WERI-Rb-1 (cell line): Measurements from ENCODE around the gene CCDC178.

Source experiments
- DNase-seq: peaks from one replicate; pipeline ENCODE4 v3.0.0-alpha.2; 2020
- H3K27ac ChIP-seq: fragments of 250-450 bp; sonication (Bioruptor Pico); 2 replicates; pipeline ENCODE4 v1.5.1; 2020; ENCODE audit warnings: mild to moderate bottlenecking, moderate library complexity
- H3K27me3 ChIP-seq: fragments of 250-450 bp; sonication (Bioruptor Pico); 2 replicates; pipeline ENCODE4 v1.5.1; 2021; ENCODE audit warnings: mild to moderate bottlenecking, low read depth, moderate library complexity; ENCODE audit not compliant: insufficient read depth, severe bottlenecking
- H3K36me3 ChIP-seq: fragments of 250-450 bp; sonication (Bioruptor Pico); 2 replicates; pipeline ENCODE4 v1.5.1; 2020; ENCODE audit warnings: mild to moderate bottlenecking, moderate library complexity
- H3K4me3 ChIP-seq: 2 replicates; pipeline ENCODE4 v1.5.1; 2011; ENCODE audit warnings: low read depth, mild to moderate bottlenecking, control low read depth, low read length
- H3K9me3 ChIP-seq: fragments of 250-450 bp; sonication (Bioruptor Pico); 2 replicates; pipeline ENCODE4 v1.5.1; 2021; ENCODE audit warnings: mild to moderate bottlenecking, moderate library complexity; ENCODE audit not compliant: severe bottlenecking
- TF ChIP-seq, protein P1 (sequence below): IDR thresholded peaks from 2 replicates; pipeline ENCODE4 v1.5.1; 2011; ENCODE audit warnings: low read depth, mild to moderate bottlenecking, control low read depth, inconsistent platforms, low read length

Gene CCDC178

DNA sequence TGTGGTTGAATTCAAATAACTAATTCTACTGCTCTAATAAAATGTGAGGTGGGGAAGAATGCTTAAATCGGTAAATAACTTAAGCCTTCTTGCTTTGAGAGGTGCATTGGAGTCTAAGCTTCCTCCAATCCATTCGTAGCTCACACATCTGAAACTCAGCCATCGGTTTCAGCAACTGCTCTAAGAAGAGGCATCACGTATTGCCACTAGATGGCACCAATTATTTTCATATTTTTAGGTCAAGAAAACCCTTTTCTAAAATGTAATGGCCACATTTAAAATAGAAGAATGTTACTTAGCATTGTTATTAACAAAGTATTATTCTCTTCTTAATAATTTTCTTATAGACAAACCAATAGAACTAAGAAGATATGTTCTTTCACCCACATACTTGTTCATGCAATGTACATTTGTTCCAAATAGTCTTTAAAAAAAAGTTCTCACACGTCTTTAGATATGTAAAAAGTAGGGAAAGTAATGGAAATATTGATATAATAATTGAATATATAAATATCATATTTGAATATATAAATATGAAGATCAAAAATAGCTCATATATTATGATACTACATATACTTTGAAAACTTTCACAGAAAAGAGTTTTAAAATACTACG is 229.8 kb downstream of the CCDC178 start:
- H3K4me3 ChIP-seq = no peak overlapping the region
- peak; percentile 9 for DNase-seq

DNA sequence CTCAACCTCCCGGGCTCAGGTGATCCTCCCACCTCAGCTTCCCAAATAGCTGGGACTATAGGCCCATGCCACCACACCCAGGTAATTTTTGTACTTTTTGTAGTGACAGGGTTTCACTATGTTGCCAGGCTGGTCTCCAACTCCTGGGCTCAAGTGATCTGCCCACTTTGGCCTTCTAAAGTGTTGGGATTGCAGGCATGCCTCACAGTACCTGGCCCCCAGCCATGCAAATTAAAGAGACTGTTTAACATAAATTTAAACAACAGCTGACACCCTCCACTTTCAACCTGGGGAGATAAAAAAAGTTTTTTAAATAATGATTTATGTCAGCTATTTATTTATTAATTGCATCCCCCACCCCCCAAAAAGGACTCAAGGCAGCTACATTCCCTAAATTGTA is 234.7 kb downstream of the CCDC178 start:
- Histone ChIP-seq H3K9me3 (no peaks in the 10 kb centered on the region), H3K4me3 (no peak overlapping the region), H3K27me3 (no peaks in the 10 kb centered on the region), H3K36me3 (no peaks in the 10 kb centered on the region), H3K27ac (no peak overlapping the region)
- DNase-seq = no peak
- TF ChIP-seq, protein P1, sequence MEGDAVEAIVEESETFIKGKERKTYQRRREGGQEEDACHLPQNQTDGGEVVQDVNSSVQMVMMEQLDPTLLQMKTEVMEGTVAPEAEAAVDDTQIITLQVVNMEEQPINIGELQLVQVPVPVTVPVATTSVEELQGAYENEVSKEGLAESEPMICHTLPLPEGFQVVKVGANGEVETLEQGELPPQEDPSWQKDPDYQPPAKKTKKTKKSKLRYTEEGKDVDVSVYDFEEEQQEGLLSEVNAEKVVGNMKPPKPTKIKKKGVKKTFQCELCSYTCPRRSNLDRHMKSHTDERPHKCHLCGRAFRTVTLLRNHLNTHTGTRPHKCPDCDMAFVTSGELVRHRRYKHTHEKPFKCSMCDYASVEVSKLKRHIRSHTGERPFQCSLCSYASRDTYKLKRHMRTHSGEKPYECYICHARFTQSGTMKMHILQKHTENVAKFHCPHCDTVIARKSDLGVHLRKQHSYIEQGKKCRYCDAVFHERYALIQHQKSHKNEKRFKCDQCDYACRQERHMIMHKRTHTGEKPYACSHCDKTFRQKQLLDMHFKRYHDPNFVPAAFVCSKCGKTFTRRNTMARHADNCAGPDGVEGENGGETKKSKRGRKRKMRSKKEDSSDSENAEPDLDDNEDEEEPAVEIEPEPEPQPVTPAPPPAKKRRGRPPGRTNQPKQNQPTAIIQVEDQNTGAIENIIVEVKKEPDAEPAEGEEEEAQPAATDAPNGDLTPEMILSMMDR = no peak

More for the DNA sequence above, 229.8 kb downstream of the CCDC178 start:
- Histone ChIP-seq H3K27ac (no peak overlapping the region), H3K36me3 (no peaks in the 10 kb centered on the region), H3K9me3 (no peaks in the 10 kb centered on the region), H3K27me3 (no peaks in the 10 kb centered on the region)
- TF ChIP-seq, protein P1 = peak; percentile 57

DNA sequence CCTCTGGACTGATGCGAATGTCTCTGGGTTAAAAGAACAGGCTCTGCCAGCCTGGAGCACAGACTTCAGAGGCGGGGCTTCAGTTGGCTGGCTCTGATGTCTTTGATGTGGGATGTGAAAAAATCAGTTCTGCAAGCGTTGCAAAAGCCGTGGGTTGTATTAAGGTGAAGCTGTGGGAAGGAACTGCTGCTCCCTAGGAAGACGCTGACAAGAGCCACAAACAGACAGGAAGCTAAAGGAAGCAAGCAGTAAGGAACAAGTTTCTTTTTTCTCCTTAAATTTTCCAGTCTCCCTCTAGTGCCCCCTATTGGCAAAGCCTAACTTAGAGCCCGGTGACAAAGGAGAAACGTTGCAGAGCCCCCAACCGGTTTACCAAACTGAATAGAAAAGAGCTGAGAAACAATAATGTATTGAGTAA is 239.0 kb downstream of the CCDC178 start:
- Histone ChIP-seq H3K9me3 (no peaks in the 10 kb centered on the region), H3K27me3 (no peaks in the 10 kb centered on the region), H3K36me3 (no peaks in the 10 kb centered on the region), H3K27ac (no peak overlapping the region), H3K4me3 (no peak overlapping the region)
- peak; percentile 25 for DNase-seq
- TF ChIP-seq, protein P1 = peak; percentile 60

DNA sequence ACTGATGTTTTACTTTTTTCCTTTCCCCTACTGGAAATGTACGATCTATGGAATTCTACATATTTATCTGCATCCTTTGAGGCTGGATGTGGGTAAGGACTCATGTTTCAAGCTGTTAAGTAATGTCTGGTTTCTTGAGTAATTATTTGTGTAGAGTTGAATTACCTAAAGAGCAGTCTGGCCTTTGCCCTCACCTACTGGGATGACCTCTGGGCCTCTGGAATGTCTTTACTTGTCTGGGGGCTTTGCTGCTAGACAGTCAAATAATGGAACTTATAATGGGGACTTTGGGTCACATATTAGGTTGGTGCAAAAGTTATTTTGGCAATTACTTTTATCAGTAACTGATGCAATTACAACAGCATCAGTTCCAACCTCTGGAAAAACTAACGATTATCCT is 244.7 kb downstream of the CCDC178 start:
- Histone ChIP-seq H3K36me3 (no peaks in the 10 kb centered on the region), H3K27ac (no peak overlapping the region), H3K27me3 (no peaks in the 10 kb centered on the region), H3K4me3 (no peak overlapping the region), H3K9me3 (no peaks in the 10 kb centered on the region)
- no peak for DNase-seq
- TF ChIP-seq, protein P1 = no peak

DNA sequence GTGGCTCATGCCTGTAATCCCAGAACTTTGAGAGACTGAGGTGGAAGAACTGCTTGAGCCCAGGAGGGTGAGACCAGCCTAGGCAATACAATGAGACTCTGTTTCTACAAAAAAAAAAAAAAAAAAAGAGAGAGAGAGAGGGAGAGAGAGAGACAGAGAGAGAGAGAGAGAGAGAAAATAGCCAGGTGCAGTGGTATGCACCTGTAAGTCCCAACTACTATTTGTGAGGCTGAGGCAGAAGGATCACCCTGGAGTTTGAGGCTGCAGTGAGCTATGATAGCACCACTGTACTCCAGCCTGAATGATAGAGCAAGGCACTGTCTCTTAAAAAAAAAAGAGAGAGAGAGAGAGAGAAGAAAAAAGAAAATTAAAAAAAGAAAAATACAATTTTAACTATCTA is 245.7 kb downstream of the CCDC178 start:
- TF ChIP-seq, protein P1 = no peak
- H3K27me3 ChIP-seq = no peaks in the 10 kb centered on the region
- DNase-seq = no peak
- H3K27ac ChIP-seq = no peak overlapping the region
- H3K36me3 ChIP-seq = no peaks in the 10 kb centered on the region
- H3K4me3 ChIP-seq = no peak overlapping the region
- no peaks in the 10 kb centered on the region for H3K9me3 ChIP-seq

DNA sequence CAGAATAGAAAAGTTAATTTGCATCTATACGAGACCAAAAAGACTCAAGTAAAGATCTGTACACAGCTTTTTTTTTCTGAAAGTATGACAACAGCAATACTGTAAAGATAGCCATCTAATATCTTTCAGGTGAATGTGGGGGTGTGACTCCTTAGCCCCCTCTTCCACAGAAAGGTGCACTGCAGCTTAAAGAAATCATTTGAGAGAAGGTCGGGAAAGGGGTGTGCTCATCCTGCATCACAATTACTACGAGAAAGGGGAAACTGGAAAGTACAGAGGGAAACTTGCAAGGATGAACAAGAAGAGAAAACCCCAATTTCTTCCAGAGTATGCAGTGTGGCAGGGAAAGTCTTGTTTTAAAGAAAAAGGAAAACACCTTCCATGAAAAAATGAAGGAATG is 255.6 kb downstream of the CCDC178 start:
- Histone ChIP-seq H3K4me3 (no peak overlapping the region), H3K36me3 (no peaks in the 10 kb centered on the region), H3K9me3 (peaks cover 2% of the 10 kb centered on the region), H3K27me3 (peaks cover 2% of the 10 kb centered on the region), H3K27ac (no peak overlapping the region)
- DNase-seq = no peak
- TF ChIP-seq, protein P1 = peak; percentile 22; the same call in 1 of the 2 replicates
